ENCODE results near the gene SUGCT. TPM values are rescaled to one million over a fixed set of nuclear protein-coding genes. Genes with fewer than 3 reads are reported as not detected.

Gene SUGCT
- total and polyA plus RNA-seq, 2 of the 13 experiments (the other 11 are each of a cell fraction or from before 2014, with no cell fraction given) = 10.1 to 22.2 TPM

- TF ChIP-seq ZNF749 (CRISPR knock-in tag; IDR thresholded peaks at IDR 0.05; ENCODE audit: borderline replicate concordance) (no peak), ZNF562 (CRISPR knock-in tag; IDR thresholded peaks at IDR 0.05; ENCODE audit: borderline replicate concordance) (no peak), ZXDC (CRISPR knock-in tag; IDR thresholded peaks at IDR 0.05) (no peak), SRSF1 (optimal IDR thresholded peaks at IDR 0.05; ENCODE audit: low read depth, low read length) (no peak), ARNTL (CRISPR knock-in tag; IDR thresholded peaks at IDR 0.05) (no peak), RFX5 (IDR thresholded peaks at IDR 0.05; ENCODE audit: low read depth, low read length) (no peak), ZNF101 (CRISPR knock-in tag; IDR thresholded peaks at IDR 0.05; ENCODE audit: borderline replicate concordance, low read depth) (no peak), AGO1 (IDR thresholded peaks at IDR 0.05; ENCODE audit: low read depth, low read length, poor library complexity, severe bottlenecking) (no peak), HNRNPH1 (optimal IDR thresholded peaks at IDR 0.05; ENCODE audit: low read depth, low read length) (no peak), ZNF543 (CRISPR knock-in tag; IDR thresholded peaks at IDR 0.05) (no peak), TCF12 (IDR thresholded peaks at IDR 0.05) (no peak), TCF12 (CRISPR knock-in tag; IDR thresholded peaks at IDR 0.05) (no peak), ZFAT (CRISPR knock-in tag; conservative IDR thresholded peaks at IDR 0.05) (no peak), ZNF83 (CRISPR knock-in tag; IDR thresholded peaks at IDR 0.05; ENCODE audit: borderline replicate concordance) (no peak), ZNF337 (CRISPR knock-in tag; IDR thresholded peaks at IDR 0.05; ENCODE audit: borderline replicate concordance, low read depth) (no peak), ZNF205 (CRISPR knock-in tag; IDR thresholded peaks at IDR 0.05) (0 out of 2 replicates have a peak, but pooled peaks have one; percentile 68), ZFP82 (CRISPR knock-in tag; IDR thresholded peaks at IDR 0.05; ENCODE audit: borderline replicate concordance) (no peak), ZNF468 (CRISPR knock-in tag; IDR thresholded peaks at IDR 0.05) (no peak), GATA4 (IDR thresholded peaks at IDR 0.05; ENCODE audit: borderline replicate concordance, low read depth) (peak; percentile 55; the same call in 1 of the 2 replicates), ZNF263 (CRISPR knock-in tag; IDR thresholded peaks at IDR 0.05) (peak; percentile 90), ZNF503 (CRISPR knock-in tag; IDR thresholded peaks at IDR 0.05) (0 out of 2 replicates have a peak, but pooled peaks have one; percentile 27)
These were observed 335.3 kb downstream of the SUGCT start (continued) for GRCh38 chr7:40470091-40470592.
